Psoas muscle (tissue), 8 donors: Measurements from ENCODE around the gene RANBP10. TPM values are rescaled to one million over a fixed set of nuclear protein-coding genes. Genes with fewer than 3 reads are reported as not detected.
A peak's percentile ranks its signal among the peaks of the same experiment; 100 is the strongest.

Experiments used
- ATAC-seq, 4 donors: fragments of 200-7000 bp; cut with Tn5 transposase; one replicate each; pipeline ENCODE4 v1.9.1; 2020; ENCODE audit warnings: moderate library complexity in 3 of 4, mild to moderate bottlenecking in 2 of 4
- DNase-seq, 2 donors: peaks; one replicate each; pipeline ENCODE4 v3.0.0-alpha.2; 2020
- H3K27ac ChIP-seq: fragments of 200-600 bp; one replicate; pipeline ENCODE4 v1.8.0; 2022
- H3K27me3 ChIP-seq, 3 donors: fragments of 200-600 bp in 1 of 3; one replicate each; pipeline versions ENCODE4 v1.6.1 to v1.8.0; 2013 to 2022; ENCODE audit warnings: low read length in 2 of 3, mild to moderate bottlenecking in 2 of 3, moderate library complexity in 1 of 3; ENCODE audit not compliant: insufficient read depth in 3 of 3
- H3K36me3 ChIP-seq, 2 donors: fragments of 200-600 bp in 1 of 2; one replicate each; pipeline versions ENCODE4 v1.6.1 to v1.8.0; 2013 to 2022; ENCODE audit warnings: low read depth in 1 of 2, mild to moderate bottlenecking in 1 of 2, moderate library complexity in 1 of 2; ENCODE audit not compliant: insufficient read depth in 1 of 2
- H3K4me1 ChIP-seq: fragments of 200-600 bp; one replicate; pipeline ENCODE4 v1.8.0; 2022
- H3K4me3 ChIP-seq: fragments of 200-600 bp; one replicate; pipeline ENCODE4 v1.8.0; 2022; ENCODE audit warnings: mild to moderate bottlenecking
- H3K9me3 ChIP-seq: fragments of 200-600 bp; one replicate; pipeline ENCODE4 v1.8.0; 2022
- CTCF ChIP-seq: fragments of 200-600 bp; IDR thresholded peaks from one replicate; pipeline ENCODE4 v1.8.0; 2022; ENCODE audit warnings: antibody characterized with exemption
- WGBS, 3 donors: extraction: QIAGEN DNeasy Blood & Tissue Kit; methylation state at CpG; one replicate each; pipeline versions ENCODE4 v1.1.6 to v1.1.7; 2013; 5-methylcytosine and 5-hydroxymethylcytosine counted together
- intact Hi-C, 2 donors: fragments of 100-400 bp; cut with DNase I; formaldehyde crosslinking; loops; one replicate each; pipeline versions ENCODE4 v1.11.0 to v1.14.2; 2022
- polyA plus RNA-seq, 3 donors: library from polyadenylated mRNA; stranded (reverse); fragments of 200-250 nt; gene quantifications; one replicate each; pipeline ENCODE4 v1.2.3, GENCODE V29; 2013
- total RNA-seq, 4 donors: library from RNA; stranded (reverse); fragmentation: NEBNext Ultra II Directional in 2 of 4; extraction: Animal tissue kit (Norgen Biotek cat#: 25700) in 2 of 4; gene quantifications; one replicate each; pipeline versions ENCODE4 v1.2.1 to v1.2.4, GENCODE V29; 2021 to 2023
- donor health status: healthy with polysubstance abuse.
- donor health status: DM: no; HTN: no; CAD: no; lungs with moderate emphysema.
- donor health status: Bipolar disorder and iron deficiency.
- donor health status: healthy.
- donor health status: DM: yes; HTN: yes; CAD: no.
- donor health status: DM: no; HTN: no; CAD: no.
- donor health status: DM: no; HTN: no; CAD: no.
- donor health status: DM: yes; HTN: yes; CAD: no.

RANBP10 gene
- total and polyA plus RNA-seq, 7 donors, result 9.1 to 27.9 (median 17.6) TPM

- Histone ChIP-seq H3K27me3 (no peaks in the 10 kb centered on the region), H3K4me1 (peaks cover 15% of the 10 kb centered on the region), H3K4me3 (no peak overlapping the region), H3K27ac (no peak overlapping the region), H3K36me3 (no peaks in the 10 kb centered on the region), H3K9me3 (no peaks in the 10 kb centered on the region)
- intact Hi-C loops, result no loop called here
- 78 to 84% (median 84%) methylated on average over 5 of the region's 5 CpGs for WGBS, 3 donors
- ATAC-seq (no peak), DNase-seq (no peak)
- no peak for TF ChIP-seq CTCF
These were observed 92.6 kb downstream of the RANBP10 start for GRCh38 chr16:67713647-67714273.

GRCh38 chr16:67710607-67711006, 95.8 kb downstream of the RANBP10 start:
- no peak for ATAC-seq

GRCh38 chr16:67709050-67709449, 97.3 kb downstream of the RANBP10 start:
- no peak for ATAC-seq

More at GRCh38 chr16:67710607-67711006, 95.8 kb downstream of the RANBP10 start:
- H3K27ac ChIP-seq, result no peak overlapping the region
- intact Hi-C loops, result no loop called here
- peaks cover 22% of the 10 kb centered on the region for H3K4me1 ChIP-seq
- no peak overlapping the region for H3K4me3 ChIP-seq
- DNase-seq, result no peak
- TF ChIP-seq CTCF, result no peak
- 70 to 84% (median 70%) methylated on average over 6 of the region's 6 CpGs for whole genome bisulfite sequencing, 3 donors
- H3K27me3 ChIP-seq, result no peaks in the 10 kb centered on the region
- H3K9me3 ChIP-seq, result no peaks in the 10 kb centered on the region
- H3K36me3 ChIP-seq, result no peaks in the 10 kb centered on the region

GRCh38 chr16:67708368-67708771, 98.0 kb downstream of the RANBP10 start:
- no peaks in the 10 kb centered on the region for H3K36me3 ChIP-seq
- TF ChIP-seq CTCF, result no peak
- peaks cover 44% of the 10 kb centered on the region for H3K4me1 ChIP-seq
- no peak overlapping the region for H3K4me3 ChIP-seq
- no peaks in the 10 kb centered on the region for H3K9me3 ChIP-seq
- peak overlapping the region; percentile 81 for H3K27ac ChIP-seq
- peak; percentile 33 to 66 for DNase-seq
- intact Hi-C loops, result no loop called here
- peak; percentile 86 to 96 (median 94) for ATAC-seq
- no peaks in the 10 kb centered on the region for H3K27me3 ChIP-seq
- 10 to 32% (median 18%) methylated on average over 2 of the region's 2 CpGs for WGBS, 3 donors

More at GRCh38 chr16:67709050-67709449, 97.3 kb downstream of the RANBP10 start:
- Histone ChIP-seq H3K9me3 (no peaks in the 10 kb centered on the region), H3K4me1 (peaks cover 37% of the 10 kb centered on the region), H3K27me3 (no peaks in the 10 kb centered on the region), H3K27ac (peak overlapping the region; percentile 81), H3K36me3 (no peaks in the 10 kb centered on the region), H3K4me3 (no peak overlapping the region)
- no peak for TF ChIP-seq CTCF
- intact Hi-C loops, result no loop called here
- DNase-seq, result no peak
- 86 to 88% (median 88%) methylated on average over 1 of the region's 1 CpG for WGBS, 3 donors

GRCh38 chr16:67707790-67708189, 98.6 kb downstream of the RANBP10 start:
- Histone ChIP-seq H3K36me3 (no peaks in the 10 kb centered on the region), H3K4me1 (peaks cover 50% of the 10 kb centered on the region), H3K9me3 (no peaks in the 10 kb centered on the region), H3K27ac (peak overlapping the region; percentile 81), H3K4me3 (no peak overlapping the region), H3K27me3 (no peaks in the 10 kb centered on the region)
- ATAC-seq, result no peak
- intact Hi-C loops, result no loop called here
- 78 to 98% (median 90%) methylated on average over 5 of the region's 5 CpGs for WGBS, 3 donors
- no peak for DNase-seq
- no peak for TF ChIP-seq CTCF
